GM21526 (cell line): ENCODE data around the gene SCTR.
"Not testable (repeated sequence)": the region's sequence is repeated elsewhere in the genome, so short reads cannot be mapped to it uniquely, and the experiment has no call there.

Source experiments
- ATAC-seq: cut with Tn5 transposase; IDR thresholded peaks from one replicate; pipeline ENCODE4 v1.9.1; 2021; ENCODE audit warnings: moderate library complexity; ENCODE audit not compliant: unreplicated experiment, low FRiP score

Gene SCTR

DNA sequence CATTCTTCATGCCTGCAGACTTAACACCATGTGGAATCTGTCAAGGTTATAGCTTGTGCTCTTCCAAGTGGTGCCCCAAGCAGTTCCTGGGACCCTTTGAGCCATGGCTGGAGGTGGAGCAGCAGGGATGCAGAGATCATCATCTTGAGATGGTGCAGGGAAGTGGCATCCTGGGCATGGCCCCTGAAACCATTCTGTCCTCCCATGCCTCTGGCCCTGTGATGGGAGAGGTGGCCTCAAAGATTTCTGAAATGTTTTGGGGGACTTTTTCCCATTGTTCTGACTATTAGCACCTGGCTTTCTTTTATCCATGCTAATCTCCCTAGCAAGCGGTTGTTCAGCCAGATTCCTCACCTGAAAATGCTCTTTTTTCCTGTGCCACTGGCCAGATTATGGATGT, 103.0 kb downstream of the SCTR start:
- no peak for ATAC-seq

GRCh38 chr2:119419803-119420508, 104.3 kb downstream of the SCTR start:
- no peak for ATAC-seq

GRCh38 chr2:119419065-119419464, 105.2 kb downstream of the SCTR start:
- ATAC-seq: no peak

DNA sequence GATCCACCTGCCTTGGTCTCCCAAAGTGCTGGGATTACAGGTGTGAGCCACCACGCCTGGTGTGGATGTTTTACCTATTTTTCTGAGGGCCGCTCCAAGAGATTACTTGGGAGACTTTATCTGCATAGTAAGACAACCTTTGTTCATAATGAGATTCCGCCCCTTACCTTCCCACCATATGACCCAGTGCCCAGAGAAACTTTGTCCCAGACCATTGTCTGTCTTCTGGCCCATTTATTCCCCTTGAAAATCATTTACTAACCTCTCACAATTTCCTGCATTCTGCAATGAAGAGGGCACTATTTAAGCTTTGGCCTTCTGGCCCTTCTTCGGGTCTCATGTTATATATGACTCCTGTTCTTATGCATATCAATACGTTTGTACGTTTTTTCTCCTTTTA, 106.4 kb downstream of the SCTR start:
- ATAC-seq: no peak

GRCh38 chr2:119416299-119416923, 107.9 kb downstream of the SCTR start:
- ATAC-seq: no peak

DNA sequence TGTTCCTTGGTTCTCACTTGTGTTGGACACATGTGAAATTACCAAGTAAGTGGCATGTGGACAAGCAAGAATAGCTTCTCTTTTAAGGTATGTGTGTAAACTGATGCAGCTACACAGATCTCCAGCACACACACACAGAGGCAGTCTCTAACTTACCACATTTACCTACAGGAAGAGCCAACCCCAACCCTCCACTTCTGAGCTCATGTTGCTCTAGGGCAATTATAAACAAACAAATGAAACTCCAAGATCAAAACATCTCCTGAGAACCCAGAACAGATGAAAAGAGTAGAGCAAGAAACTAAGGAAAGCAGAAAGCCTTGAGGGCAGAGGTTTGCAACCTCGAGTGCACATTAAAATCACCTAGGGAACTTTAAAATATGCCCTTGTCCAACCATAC, 108.7 kb downstream of the SCTR start:
- no peak for ATAC-seq

- ATAC-seq: no peak
These were observed 109.4 kb downstream of the SCTR start for GRCh38 chr2:119414894-119415293.

GRCh38 chr2:119409506-119409905, 114.8 kb downstream of the SCTR start:
- ATAC-seq: no peak

GRCh38 chr2:119408221-119408619, 116.1 kb downstream of the SCTR start:
- ATAC-seq: no peak

GRCh38 chr2:119407430-119408220, 116.7 kb downstream of the SCTR start:
- ATAC-seq: no peak

GRCh38 chr2:119405151-119405550, 119.1 kb downstream of the SCTR start:
- no peak for ATAC-seq

DNA sequence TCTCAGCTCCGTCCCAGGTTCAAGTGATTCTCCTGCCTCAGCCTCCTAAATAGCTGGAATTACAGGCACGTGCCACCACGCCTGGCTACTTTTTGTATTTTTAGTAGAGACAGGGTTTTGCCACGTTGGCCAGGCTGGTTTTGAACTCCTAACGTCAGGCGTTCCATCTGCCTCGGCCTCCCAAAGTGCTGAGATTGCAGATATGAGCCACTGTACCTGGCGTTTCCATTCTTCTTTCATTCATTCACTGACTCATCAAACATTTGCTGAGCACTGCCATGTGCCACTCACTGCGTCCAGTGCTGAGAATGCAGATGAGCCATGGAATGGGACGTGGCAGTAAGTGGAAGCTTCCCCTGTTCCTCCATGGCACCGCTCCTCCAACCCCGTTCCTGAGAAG, 120.7 kb downstream of the SCTR start:
- not testable (repeated sequence) for ATAC-seq

- no peak for ATAC-seq
These were observed 121.4 kb downstream of the SCTR start for GRCh38 chr2:119402645-119403560.

GRCh38 chr2:119402106-119402505, 122.2 kb downstream of the SCTR start:
- no peak for ATAC-seq

- no peak for ATAC-seq
These were observed 127.1 kb downstream of the SCTR start for GRCh38 chr2:119397196-119397595.

- no peak for ATAC-seq
These were observed 130.1 kb downstream of the SCTR start for GRCh38 chr2:119393971-119394748.
